GM20000 (cell line): ENCODE data around the gene GNAS-AS1.
"Not testable (repeated sequence)": the region's sequence is repeated elsewhere in the genome, so short reads cannot be mapped to it uniquely, and the experiment has no call there.

ENCODE experiments used
- DNase-seq: peaks from one replicate; pipeline ENCODE4 v3.0.0; 2012; ENCODE audit warnings: low spot score
- CTCF ChIP-seq: IDR thresholded peaks from 2 replicates; pipeline ENCODE4 v1.5.1; 2012; ENCODE audit warnings: mild to moderate bottlenecking, control low read depth; ENCODE audit errors: extremely low read depth, missing control alignments

GNAS-AS1 gene

DNA sequence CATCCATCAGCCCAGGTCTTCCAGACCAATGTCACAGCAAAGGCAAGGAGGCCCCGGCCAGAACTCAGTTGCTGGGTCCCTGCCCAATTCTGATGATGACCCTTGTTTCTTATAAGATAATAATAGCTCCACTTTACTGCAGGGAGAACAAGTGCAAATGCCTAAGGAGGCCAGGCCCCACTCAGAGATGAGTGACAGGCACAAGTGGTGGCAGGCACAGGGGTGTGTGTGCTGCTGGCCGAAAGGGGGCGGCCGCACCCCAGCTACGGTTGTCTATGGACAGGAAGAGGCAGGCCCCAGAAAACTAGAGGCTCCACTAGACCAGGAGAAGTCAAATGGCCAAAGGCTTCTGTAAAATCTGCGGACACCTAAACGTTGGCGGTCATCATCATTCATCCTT lies 28.6 kb downstream of the GNAS-AS1 start:
- TF ChIP-seq CTCF: no peak
- no peak for DNase-seq

DNA sequence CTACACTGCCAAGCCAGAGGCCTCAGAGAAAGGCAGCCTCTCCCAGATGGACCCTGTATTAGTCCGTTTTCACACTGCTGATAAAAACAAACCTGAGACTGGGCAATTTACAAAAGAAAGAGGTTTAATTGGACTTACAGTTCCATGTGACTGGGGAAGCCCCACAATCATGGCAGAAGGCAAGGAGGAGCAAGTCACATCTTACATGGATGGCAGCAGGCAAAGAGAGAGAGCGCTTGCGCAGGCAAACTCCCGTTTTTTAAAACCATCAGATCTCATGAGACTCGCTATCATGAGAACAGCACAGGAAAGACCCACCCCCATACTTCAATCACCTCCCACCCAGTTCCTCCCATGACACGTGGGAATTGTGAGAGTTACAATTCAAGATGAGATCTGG lies 30.2 kb downstream of the GNAS-AS1 start:
- DNase-seq: not testable (repeated sequence)

DNA sequence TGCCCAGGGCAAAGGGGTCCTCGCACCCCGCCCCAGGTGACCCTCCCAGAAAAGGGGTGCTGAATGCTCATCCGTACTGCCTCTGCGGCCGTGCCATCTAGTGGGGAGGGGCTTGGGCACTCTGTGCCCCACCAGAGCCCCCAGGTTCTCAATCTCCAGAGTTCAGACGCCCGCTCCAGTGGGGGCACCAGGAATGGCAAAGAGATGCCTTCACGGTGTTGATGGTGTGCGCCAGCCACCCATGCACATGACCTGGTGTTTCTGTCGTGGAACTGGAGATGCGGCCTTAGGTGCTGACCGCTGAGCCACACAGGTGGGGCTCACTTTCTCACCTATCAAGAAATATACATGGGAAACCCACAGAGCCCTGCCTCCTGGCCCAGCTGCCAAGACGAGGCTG lies 30.8 kb downstream of the GNAS-AS1 start:
- no peak for DNase-seq
- TF ChIP-seq CTCF: no peak

DNA sequence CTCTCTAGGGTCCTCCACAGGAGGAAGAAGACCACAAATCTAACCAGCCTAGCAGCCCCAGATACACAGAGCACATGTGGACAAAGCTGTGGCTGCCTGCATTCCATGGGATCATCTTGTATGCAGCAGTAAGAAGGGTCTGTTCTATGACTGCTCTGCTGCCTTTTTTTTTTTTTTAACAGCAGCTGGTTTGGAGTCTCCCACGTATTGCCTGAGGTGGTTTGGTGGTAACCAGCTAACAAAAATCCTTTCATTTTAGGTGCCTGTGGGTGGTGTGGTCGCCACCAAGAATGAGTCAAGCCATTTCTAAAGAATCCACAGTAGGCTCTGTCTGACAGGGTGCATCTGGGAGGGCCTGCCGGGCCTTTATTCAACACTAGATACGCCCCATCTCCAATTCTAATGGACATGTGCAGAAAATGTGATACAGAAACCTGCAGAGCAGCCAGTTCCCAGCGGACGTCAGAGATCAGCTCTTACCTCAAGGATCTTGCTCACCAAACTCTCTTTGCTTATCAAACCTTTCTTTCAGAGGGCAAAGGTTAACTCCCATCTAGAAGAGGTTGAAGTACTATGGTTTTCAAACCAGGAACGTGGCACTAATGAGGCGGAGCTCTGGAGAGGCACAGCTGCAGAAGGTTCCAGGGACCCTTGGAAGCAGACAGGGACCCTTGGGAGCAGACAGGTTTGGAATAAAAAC lies 32.0 kb downstream of the GNAS-AS1 start:
- no peak for DNase-seq
- TF ChIP-seq CTCF: no peak

GRCh38 chr20:58817748-58818147 lies 33.0 kb downstream of the GNAS-AS1 start:
- TF ChIP-seq CTCF: no peak
- no peak for DNase-seq

DNA sequence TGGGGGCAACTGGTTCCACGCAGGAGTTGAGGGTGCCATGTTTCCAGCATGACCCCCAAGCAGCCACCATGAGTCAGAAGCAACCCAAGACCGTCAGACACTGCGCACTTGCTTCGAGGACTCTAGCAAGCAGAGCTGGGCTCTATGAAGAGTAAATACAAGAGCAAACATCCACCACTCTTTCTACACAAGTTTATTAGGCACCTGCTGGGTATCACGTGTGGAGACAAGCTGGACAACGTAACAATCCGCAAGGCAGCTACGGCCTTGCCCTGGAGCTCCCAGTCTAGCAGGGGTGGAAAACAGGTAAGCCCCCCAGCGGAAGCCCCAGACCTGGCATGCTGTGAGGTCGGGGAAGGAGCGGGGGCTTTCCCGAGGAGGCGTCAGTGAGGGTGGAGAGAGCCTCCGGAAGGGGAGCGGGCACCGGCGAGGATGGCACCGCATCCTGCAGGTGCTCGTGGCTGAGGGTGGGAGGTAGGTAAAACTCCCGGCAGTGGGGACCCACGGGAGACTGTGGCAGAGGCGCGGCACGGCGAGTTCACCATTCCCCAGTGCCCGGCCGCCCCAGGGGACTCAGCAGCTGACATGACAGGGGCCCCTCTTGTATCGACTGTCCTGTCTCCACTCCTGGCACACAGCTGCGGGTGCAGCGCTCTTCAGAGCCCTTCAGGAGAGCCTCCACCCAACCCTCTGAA lies 33.6 kb downstream of the GNAS-AS1 start:
- DNase-seq: no peak
- no peak for TF ChIP-seq CTCF

DNA sequence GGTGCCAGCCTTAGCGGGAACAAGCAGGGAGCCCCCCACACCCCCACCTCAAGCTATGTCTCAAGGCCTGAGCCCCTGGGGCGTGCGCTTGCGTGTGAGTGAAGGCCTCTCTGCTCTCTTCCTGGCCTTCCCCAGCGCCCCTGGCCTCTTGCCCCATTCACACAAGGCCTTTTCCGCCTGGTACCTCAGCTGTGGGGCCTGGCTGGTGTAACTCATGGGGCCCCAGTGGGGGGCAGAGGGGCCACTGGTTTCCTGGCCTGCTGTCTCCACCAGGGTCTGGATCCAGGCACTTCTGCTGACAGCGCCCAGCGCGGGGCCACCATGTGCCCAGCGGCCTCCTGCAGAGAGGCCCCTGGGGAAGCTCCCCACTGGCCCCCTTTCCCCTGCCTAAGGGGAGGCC lies 34.7 kb downstream of the GNAS-AS1 start:
- DNase-seq: no peak
- no peak for TF ChIP-seq CTCF

DNA sequence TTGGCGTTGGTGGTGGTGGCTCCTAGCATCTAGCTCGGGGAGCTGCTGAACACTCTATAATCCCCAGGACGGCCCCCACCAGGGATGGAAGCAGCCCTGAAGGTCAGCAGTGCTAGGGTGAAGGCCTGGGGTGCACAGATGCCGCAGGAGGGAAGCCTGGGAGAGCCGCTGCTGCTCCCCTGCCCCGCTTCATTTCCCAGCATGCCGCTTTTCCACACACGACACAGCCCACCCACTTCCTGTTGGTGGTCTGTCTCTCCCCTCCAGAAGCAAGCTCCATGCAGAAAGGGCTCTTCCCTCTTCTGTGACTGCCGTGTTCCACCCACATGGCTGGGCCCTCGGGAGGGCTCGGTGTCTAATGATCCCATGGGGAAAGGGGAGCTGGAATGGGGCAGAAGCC lies 35.3 kb downstream of the GNAS-AS1 start:
- no peak for DNase-seq
- no peak for TF ChIP-seq CTCF
